HG03342 (cell line): ENCODE data around the gene RAB33A.
"Not testable (repeated sequence)": the region's sequence is repeated elsewhere in the genome, so short reads cannot be mapped to it uniquely, and the experiment has no call there.

ENCODE experiments used
- ATAC-seq: cut with Tn5 transposase; IDR thresholded peaks from one replicate; pipeline ENCODE4 v1.9.1; 2021; ENCODE audit warnings: mild to moderate bottlenecking, moderate library complexity; ENCODE audit not compliant: unreplicated experiment

The RAB33A gene

DNA sequence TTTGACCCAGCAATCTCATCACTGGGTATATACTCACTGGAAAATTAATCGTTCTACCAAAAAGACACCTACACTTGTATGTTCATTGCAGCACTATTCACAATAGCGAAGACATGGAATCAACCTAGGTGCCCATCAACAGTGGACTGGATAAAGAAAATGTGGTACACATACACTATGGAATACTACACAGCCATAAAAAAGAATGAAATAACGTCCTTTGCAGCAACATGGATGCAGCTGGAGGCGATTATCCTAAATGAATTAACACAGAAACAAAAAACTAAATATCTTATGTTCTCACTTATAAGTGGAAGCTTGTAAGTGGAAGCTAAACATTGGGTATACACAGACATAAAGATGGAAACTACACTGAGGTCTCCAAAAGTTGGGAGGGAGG is 59.4 kb downstream of the RAB33A start:
- ATAC-seq = not testable (repeated sequence)
